ENCODE measurements around the gene WIPF2.
A peak's percentile ranks its signal among the peaks of the same experiment; 100 is the strongest.
"Not testable (repeated sequence)": the region's sequence is repeated elsewhere in the genome, so short reads cannot be mapped to it uniquely, and the experiment has no call there.

WIPF2 gene

DNA sequence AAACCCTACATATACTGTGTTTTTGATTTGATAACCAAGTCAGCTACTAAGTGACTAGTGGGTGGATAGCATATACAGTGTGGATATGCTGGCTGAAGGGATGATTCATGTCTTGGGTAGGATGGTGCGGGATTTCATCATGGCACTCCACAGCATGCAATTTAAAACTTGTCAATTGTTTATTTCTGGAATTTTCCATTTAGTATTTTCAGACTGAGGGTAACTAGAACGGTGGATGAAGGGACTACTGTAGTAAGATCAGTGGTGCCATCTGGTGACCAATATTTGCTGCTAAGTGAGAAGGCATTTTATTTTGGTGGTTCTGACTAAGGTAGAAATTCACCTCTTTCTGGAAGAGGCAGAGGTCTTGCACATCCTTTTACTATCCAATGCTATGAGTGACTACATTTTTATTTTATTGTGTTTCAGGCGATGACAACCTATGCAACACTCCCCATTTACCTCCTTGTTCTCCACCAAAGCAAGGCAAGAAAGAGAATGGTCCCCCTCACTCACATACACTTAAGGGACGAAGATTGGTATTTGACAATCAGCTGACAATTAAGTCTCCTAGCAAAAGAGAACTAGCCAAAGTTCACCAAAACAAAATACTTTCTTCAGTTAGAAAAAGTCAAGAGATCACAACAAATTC lies 71.7 kb downstream of the WIPF2 start:
- peak overlapping the region; percentile 51 for H3K4me3 Mint-ChIP-seq
- H3K27ac Mint-ChIP-seq, result peak overlapping the region; percentile 87
- H3K4me1 Mint-ChIP-seq (ENCODE audit: low read depth), result peaks cover 66% of the 10 kb centered on the region
- H3K36me3 Mint-ChIP-seq (ENCODE audit: low read depth), result peaks cover 66% of the 10 kb centered on the region
- no peaks in the 10 kb centered on the region for H3K27me3 Mint-ChIP-seq
- H3K9me3 Mint-ChIP-seq, result no peaks in the 10 kb centered on the region

DNA sequence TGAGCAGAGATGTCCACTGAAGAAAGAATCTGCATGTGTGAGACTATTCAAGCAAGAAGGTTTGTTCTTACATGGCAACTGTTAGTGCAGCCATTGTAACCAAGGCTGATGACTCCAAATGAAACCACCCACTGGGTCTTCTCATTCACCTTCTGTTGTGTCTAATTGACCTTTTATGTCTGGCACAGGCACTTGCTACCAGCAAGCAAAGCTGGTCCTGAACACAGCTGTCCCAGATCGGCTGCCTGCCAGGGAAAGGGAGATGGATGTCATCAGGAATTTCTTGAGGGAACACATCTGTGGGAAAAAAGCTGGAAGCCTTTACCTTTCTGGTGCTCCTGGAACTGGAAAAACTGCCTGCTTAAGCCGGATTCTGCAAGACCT lies 72.2 kb downstream of the WIPF2 start:
- H3K36me3 Mint-ChIP-seq (ENCODE audit: low read depth), result peaks cover 71% of the 10 kb centered on the region
- peak overlapping the region; percentile 51 for H3K4me3 Mint-ChIP-seq

DNA sequence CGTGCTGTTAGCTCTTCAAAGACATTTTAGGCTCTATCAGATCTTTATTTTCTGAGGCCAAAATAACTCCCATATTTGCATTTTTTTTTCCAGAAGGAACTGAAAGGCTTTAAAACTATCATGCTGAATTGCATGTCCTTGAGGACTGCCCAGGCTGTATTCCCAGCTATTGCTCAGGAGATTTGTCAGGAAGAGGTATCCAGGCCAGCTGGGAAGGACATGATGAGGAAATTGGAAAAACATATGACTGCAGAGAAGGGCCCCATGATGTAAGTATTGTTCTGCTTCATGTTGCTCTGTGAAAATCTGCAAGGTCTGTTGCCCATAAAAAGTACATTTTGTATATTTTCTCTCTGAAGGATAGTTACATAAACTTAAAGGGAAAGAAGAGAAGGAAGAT lies 74.3 kb downstream of the WIPF2 start:
- peak overlapping the region; percentile 17 for H3K27ac Mint-ChIP-seq
- H3K4me1 Mint-ChIP-seq (ENCODE audit: low read depth), result peaks cover 47% of the 10 kb centered on the region
- H3K4me3 Mint-ChIP-seq, result no peak overlapping the region
- no peaks in the 10 kb centered on the region for H3K9me3 Mint-ChIP-seq
- H3K27me3 Mint-ChIP-seq, result no peaks in the 10 kb centered on the region
- H3K36me3 Mint-ChIP-seq (ENCODE audit: low read depth), result peaks cover 85% of the 10 kb centered on the region

More for the DNA sequence above, 72.2 kb downstream of the WIPF2 start:
- Mint-ChIP-seq H3K27me3 (no peaks in the 10 kb centered on the region), H3K27ac (peak overlapping the region; percentile 87), H3K4me1 (ENCODE audit: low read depth) (peaks cover 66% of the 10 kb centered on the region), H3K9me3 (no peaks in the 10 kb centered on the region)

DNA sequence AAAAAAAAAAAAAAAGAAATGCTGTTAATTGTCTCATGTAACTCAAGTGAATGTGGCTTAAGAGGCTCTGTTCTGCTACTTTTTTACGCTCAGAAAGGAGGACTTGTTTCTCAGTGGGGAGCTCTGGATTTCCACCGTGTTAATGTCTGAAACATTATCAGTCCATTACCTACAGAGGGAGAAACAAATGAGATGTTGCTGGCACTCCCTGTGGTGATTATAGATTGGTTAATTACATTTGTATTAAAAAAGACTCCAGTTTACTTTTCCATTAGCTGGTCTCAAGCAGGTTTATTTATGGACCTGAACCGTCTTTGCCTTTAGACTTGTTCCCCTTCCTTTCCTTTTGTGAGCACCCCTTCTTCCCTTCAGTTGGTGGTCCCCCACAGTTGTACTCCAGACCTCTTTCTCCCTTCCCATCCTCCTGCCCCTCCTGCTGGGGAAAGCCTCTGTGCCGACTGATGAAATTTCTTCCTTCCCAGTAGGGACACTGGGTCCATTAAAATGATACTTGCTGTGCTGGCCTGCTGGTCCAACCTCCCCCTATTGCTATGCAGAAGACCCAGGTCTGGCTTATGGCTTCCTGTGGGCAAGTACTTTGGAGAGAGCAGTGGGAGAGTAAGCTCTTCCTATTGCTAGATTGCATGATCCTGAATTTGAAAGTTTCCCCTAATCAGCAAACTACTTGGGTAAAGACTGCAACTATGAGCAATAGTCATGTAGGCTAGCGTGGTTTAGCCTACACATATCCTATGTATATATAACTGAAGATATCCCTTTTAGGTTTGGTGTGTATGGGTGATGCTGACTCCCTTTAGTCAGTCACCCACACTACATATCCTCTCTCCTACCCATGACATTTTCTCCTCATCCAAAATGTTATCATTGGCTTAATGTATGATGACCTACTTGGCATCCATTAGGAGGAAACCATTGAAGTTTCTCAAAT lies 76.7 kb downstream of the WIPF2 start:
- peaks cover 40% of the 10 kb centered on the region for H3K4me1 Mint-ChIP-seq (ENCODE audit: low read depth)
- no peaks in the 10 kb centered on the region for H3K9me3 Mint-ChIP-seq
- peak overlapping the region; percentile 64 for H3K27ac Mint-ChIP-seq
- no peaks in the 10 kb centered on the region for H3K27me3 Mint-ChIP-seq
- H3K4me3 Mint-ChIP-seq, result no peak overlapping the region
- peaks cover 86% of the 10 kb centered on the region for H3K36me3 Mint-ChIP-seq (ENCODE audit: low read depth)

DNA sequence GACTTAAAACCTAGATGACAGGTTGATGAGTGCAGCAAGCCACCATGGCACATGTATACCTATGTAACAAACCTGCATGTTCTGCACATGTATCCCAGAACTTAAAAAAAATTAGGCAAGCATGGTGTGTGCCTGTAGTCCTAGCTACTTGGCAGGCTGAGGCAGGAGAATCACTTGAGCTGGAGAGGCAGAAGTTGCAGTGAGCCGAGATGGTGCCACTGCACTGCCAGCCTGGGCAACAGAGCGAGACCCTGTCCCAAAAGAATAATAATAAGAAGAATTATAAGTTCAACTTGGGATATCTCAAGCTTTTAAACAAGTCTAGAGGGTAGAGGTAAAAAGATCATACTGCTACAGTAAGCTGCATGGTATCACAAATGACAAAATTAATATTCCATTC lies 78.4 kb downstream of the WIPF2 start:
- H3K36me3 Mint-ChIP-seq (ENCODE audit: low read depth), result peaks cover 91% of the 10 kb centered on the region
- H3K4me3 Mint-ChIP-seq, result no peak overlapping the region
- H3K9me3 Mint-ChIP-seq, result no peaks in the 10 kb centered on the region
- no peak overlapping the region for H3K27ac Mint-ChIP-seq
- no peaks in the 10 kb centered on the region for H3K27me3 Mint-ChIP-seq
- H3K4me1 Mint-ChIP-seq (ENCODE audit: low read depth), result peaks cover 43% of the 10 kb centered on the region

DNA sequence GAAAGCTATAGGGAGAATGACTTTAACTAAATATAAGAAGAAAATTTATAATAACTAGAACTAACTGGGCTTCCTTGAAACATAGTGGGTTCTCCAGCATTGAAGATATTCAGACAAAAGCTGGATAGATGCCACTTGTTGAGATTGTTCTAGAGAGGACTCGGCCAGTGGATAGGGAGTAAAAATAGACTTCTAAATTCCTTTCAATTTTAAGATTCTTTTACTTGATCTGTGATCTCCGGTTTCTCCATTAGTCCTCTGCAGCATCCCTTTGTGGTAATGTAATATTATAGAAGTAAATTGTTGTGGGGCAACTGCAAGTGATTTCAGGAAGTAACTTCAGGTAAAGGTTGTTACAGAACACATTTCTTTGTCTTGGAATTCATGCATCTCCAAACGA lies 79.6 kb downstream of the WIPF2 start:
- Mint-ChIP-seq H3K4me1 (ENCODE audit: low read depth) (peaks cover 49% of the 10 kb centered on the region), H3K27ac (no peak overlapping the region), H3K27me3 (no peaks in the 10 kb centered on the region), H3K36me3 (ENCODE audit: low read depth) (peaks cover 98% of the 10 kb centered on the region), H3K4me3 (no peak overlapping the region), H3K9me3 (no peaks in the 10 kb centered on the region)

DNA sequence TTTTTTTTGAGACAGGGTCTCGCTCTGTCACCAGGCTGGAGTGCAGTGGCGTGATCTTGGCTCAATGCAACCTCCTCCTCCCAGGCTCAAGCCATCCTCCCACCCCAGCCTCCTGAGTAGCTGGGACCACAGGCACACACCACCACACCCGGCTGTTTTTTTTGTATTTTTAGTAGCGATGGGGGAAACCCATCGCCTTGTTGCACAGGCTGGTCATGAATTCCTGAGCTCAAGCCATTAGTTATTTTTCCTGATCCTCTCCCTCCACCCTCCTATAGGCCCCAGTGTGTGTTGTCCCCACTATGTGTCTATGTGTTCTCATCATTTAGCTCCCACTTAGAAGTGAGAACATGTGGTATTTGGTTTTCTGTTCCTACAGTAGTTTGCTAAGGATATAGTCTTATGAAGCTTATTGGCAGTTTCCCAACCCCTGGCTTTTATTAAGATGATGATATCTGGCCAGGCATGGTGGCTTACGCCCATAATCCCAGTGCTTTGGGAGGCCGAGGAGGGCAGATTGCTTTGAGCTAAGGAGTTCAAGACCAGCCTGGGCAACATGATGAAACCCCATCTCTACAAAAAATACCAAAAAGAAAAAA lies 80.2 kb downstream of the WIPF2 start:
- H3K9me3 Mint-ChIP-seq, H3K27me3 Mint-ChIP-seq, H3K4me3 Mint-ChIP-seq, H3K27ac Mint-ChIP-seq: not testable (repeated sequence)
- Mint-ChIP-seq H3K36me3 (ENCODE audit: low read depth) (peaks cover 98% of the 10 kb centered on the region), H3K4me1 (ENCODE audit: low read depth) (peaks cover 54% of the 10 kb centered on the region)

DNA sequence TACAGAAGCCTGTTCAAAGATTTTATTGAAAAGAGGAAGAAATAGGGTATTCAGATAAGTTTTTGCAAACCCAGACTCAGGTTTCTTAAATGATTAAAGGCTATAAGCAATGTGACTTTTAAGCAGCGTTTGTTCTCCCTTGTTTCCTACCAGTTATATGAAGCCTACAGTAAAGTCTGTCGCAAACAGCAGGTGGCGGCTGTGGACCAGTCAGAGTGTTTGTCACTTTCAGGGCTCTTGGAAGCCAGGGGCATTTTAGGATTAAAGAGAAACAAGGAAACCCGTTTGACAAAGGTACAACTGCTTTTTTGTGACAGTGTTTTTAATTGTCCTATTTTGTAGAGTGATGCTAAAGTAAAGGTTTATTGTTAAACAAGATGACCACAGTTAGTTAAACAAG lies 82.2 kb downstream of the WIPF2 start:
- peaks cover 80% of the 10 kb centered on the region for H3K36me3 Mint-ChIP-seq (ENCODE audit: low read depth)
- H3K27me3 Mint-ChIP-seq, result no peaks in the 10 kb centered on the region
- H3K4me3 Mint-ChIP-seq, result no peak overlapping the region
- no peaks in the 10 kb centered on the region for H3K9me3 Mint-ChIP-seq
- H3K4me1 Mint-ChIP-seq (ENCODE audit: low read depth), result peaks cover 47% of the 10 kb centered on the region
- H3K27ac Mint-ChIP-seq, result no peak overlapping the region

DNA sequence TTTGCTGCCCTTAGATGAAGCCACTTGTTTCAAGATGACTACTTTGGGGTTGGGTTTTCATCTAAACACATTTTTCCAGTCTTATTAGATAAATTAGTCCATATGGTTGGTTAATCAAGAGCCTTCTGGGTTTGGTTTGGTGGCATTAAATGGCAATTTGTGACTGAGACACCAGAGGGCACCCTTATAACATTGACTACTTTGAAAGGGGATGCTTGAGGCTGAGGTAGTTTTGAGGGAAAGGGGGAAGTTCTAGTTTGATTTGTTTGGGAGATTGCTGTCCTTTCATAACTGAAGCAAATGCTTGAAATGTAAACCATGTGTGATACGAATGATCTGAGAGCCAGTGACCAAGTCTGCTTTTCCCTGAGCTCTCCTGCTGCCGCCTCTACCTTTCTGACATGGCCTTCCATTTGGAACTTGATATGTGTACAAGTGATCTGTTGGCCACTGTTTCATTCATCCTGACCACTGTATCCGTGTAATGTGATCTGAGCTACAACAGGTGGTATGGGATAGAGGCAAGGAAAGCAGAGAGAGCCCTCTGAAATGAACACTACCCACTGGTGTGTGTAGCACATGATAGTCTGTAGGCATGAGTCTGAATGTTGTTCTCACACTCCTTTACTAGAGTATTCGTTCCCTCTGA lies 84.0 kb downstream of the WIPF2 start:
- Mint-ChIP-seq H3K36me3 (ENCODE audit: low read depth) (peaks cover 62% of the 10 kb centered on the region), H3K27me3 (no peaks in the 10 kb centered on the region), H3K4me1 (ENCODE audit: low read depth) (peaks cover 47% of the 10 kb centered on the region), H3K4me3 (no peak overlapping the region), H3K9me3 (no peaks in the 10 kb centered on the region), H3K27ac (peak overlapping the region; percentile 1)

DNA sequence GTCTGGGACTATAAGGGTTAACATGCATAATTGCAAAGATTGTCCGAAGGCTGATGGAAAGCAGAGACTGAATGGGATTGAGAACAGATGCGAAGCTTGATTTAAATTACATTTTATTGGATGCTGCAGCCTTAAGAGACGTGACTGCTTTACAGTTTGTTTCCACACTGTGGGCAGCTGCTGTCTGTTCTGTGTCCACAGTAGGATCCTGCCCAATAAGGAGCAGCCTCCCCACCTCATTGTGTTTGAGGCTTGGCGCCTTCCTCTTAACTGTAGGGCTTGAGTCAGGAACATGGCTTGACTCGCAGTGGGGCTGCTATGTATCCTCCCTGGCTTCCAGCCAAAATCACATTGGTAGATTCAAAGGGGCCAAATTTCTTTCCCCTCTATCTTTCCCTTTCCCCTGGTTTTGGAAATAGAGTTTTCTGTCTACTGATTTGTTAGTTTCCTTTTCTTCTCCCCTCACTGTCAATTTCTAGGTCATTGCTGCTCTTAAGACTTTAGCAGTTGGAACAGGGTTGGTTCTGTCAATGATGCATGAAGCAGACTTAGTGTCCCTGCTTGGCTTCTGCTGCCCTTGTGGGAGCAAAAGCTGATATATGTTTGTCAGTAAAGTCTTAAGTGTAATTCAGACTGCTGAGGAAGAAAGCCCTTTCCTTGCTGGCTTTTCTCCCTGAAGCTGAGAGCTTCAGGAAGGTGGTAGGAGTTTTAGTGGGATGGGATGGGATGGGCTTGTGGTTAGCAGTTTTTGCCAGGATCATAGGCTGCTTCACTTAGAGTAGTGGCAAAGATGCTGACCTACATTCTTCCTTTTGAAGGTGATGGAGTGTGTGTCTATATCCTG lies 84.8 kb downstream of the WIPF2 start:
- Mint-ChIP-seq H3K27ac (no peak overlapping the region), H3K9me3 (no peaks in the 10 kb centered on the region), H3K36me3 (ENCODE audit: low read depth) (peaks cover 56% of the 10 kb centered on the region)

DNA sequence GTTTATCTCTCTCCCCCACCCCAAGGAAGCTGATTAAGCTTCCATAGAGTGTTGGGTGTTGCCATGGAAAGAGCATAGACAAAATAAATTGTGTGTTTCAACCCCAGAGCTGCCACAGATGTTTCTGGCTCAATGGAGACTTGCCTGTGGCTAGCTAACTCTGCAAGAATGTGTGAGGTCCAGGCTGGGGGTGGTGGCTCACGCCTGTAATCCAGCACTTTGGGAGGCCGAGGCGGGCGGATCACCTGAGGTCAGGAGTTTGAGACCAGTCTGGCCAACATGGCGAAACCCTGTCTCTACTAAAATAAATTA lies 85.4 kb downstream of the WIPF2 start:
- H3K4me1 Mint-ChIP-seq (ENCODE audit: low read depth), result peaks cover 39% of the 10 kb centered on the region
- peaks cover 51% of the 10 kb centered on the region for H3K36me3 Mint-ChIP-seq (ENCODE audit: low read depth)
- H3K27me3 Mint-ChIP-seq, H3K4me3 Mint-ChIP-seq, H3K9me3 Mint-ChIP-seq, H3K27ac Mint-ChIP-seq: not testable (repeated sequence)

More for the DNA sequence above, 84.8 kb downstream of the WIPF2 start:
- Mint-ChIP-seq H3K4me3 (no peak overlapping the region), H3K4me1 (ENCODE audit: low read depth) (peaks cover 44% of the 10 kb centered on the region), H3K27me3 (no peaks in the 10 kb centered on the region)

DNA sequence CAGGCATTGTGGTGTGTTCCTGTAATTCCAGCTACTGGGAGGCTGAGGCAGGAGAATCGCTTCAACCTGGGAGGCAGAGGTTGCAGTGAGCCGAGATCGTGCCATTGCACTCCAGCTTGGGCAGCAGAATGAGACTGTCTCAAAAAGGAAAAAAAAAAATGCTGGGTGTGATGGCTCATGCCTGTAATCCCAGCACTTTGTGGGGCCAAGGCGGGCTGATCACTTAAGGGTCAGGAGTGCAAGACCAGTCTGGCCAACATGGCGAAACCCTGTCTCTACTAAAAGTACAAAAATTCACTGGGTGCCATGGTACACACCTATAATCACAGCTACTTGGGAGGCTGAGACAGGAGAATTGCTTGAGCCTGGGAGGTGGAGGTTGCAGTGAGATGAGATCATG lies 85.8 kb downstream of the WIPF2 start:
- Mint-ChIP-seq H3K36me3 (ENCODE audit: low read depth) (peaks cover 47% of the 10 kb centered on the region), H3K4me1 (ENCODE audit: low read depth) (peaks cover 39% of the 10 kb centered on the region)
- H3K27me3 Mint-ChIP-seq, H3K4me3 Mint-ChIP-seq, H3K9me3 Mint-ChIP-seq, H3K27ac Mint-ChIP-seq: not testable (repeated sequence)

DNA sequence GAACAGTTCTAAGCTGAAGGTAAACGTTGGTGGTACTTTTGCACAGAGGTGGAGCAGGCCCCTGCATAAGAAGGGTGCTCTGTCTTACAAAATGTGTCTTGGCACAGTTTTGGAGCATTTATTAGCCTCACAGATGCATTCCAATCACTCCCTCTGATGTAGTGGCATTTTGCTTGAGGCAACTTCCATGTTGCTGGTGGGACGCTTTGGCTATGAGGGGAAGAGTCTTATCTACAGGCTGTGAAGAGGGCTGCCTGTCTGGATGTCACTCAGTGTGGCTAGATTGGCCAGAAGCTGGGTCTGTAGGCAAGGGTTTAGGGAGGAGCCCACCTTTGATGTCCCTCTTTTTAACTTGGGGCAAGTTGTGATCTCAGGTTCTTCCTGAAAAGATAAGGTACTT lies 87.3 kb downstream of the WIPF2 start:
- H3K27me3 Mint-ChIP-seq, result no peaks in the 10 kb centered on the region
- no peak overlapping the region for H3K27ac Mint-ChIP-seq
- no peak overlapping the region for H3K4me3 Mint-ChIP-seq
- H3K36me3 Mint-ChIP-seq (ENCODE audit: low read depth), result peaks cover 32% of the 10 kb centered on the region
- H3K9me3 Mint-ChIP-seq, result no peaks in the 10 kb centered on the region
- H3K4me1 Mint-ChIP-seq (ENCODE audit: low read depth), result peaks cover 33% of the 10 kb centered on the region

DNA sequence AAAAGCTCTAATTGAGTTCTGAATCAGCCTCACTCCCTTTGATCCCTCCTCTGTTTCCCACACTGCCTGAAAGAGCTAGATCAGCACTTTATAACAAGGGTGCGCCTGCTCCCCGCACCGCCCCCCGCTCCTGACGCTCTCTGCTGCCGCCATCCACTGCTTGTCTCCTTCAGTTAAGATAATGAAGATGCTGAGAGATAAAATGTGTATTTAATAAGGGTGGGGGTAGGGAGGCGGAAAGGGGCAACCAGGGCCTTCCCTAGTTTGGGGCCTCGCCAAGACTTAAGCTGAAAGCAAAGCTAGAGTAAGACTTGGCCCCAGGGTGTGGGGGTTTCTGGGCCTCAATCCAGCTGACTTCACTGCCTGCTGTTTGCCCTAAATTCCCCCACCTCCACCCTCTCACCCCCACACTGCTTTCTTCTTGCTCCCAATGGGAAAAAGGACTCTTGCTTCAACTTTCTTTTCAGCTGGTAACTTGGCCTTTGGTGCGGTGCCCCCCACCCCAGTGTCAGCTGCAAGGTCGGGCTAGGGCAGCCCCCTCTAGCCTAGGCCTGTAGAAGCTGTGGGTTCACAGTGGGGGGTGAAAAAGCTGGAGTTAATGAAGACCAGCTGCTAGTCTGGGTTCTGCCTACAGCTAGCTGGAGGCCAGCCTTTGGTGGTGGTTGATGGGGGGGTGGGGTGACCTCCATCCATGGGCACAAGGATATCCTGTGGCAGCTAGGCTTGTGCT lies 88.1 kb downstream of the WIPF2 start:
- Mint-ChIP-seq H3K4me1 (ENCODE audit: low read depth) (peaks cover 26% of the 10 kb centered on the region), H3K27me3 (no peaks in the 10 kb centered on the region), H3K36me3 (ENCODE audit: low read depth) (peaks cover 24% of the 10 kb centered on the region), H3K4me3 (no peak overlapping the region), H3K9me3 (no peaks in the 10 kb centered on the region), H3K27ac (no peak overlapping the region)
